T-helper 2 cell (primary cell): Measurements from ENCODE around the gene MEGF9.
"Not testable (repeated sequence)": the region's sequence is repeated elsewhere in the genome, so short reads cannot be mapped to it uniquely, and the experiment has no call there.

Experiments
- DNase-seq, 5 experiments: peaks; one replicate each; pipeline versions ENCODE4 v3.0.0 to v3.0.0-alpha.2; 2012 to 2022

Gene MEGF9

GRCh38 chr9:120570296-120570695 lies 144.0 kb downstream of the MEGF9 start:
- no peak for DNase-seq

GRCh38 chr9:120569556-120569955 lies 144.7 kb downstream of the MEGF9 start:
- no peak for DNase-seq

GRCh38 chr9:120568816-120569215 lies 145.5 kb downstream of the MEGF9 start:
- DNase-seq, result no peak

- no peak for DNase-seq
These were observed 146.4 kb downstream of the MEGF9 start for GRCh38 chr9:120567874-120568273.

- DNase-seq, result no peak
These were observed 147.2 kb downstream of the MEGF9 start for GRCh38 chr9:120567081-120567480.

GRCh38 chr9:120564589-120564988 lies 149.7 kb downstream of the MEGF9 start:
- no peak for DNase-seq

GRCh38 chr9:120562861-120563443 lies 151.3 kb downstream of the MEGF9 start:
- DNase-seq, result no peak

GRCh38 chr9:120561709-120562108 lies 152.6 kb downstream of the MEGF9 start:
- no peak for DNase-seq

GRCh38 chr9:120559546-120559945 lies 154.7 kb downstream of the MEGF9 start:
- DNase-seq, result no peak

GRCh38 chr9:120558454-120558853 lies 155.8 kb downstream of the MEGF9 start:
- DNase-seq, result no peak

- DNase-seq, result no peak
These were observed 157.1 kb downstream of the MEGF9 start for GRCh38 chr9:120557205-120557604.

- no peak for DNase-seq
These were observed 157.5 kb downstream of the MEGF9 start for GRCh38 chr9:120556775-120557174.

- no peak for DNase-seq
These were observed 158.4 kb downstream of the MEGF9 start for GRCh38 chr9:120555839-120556238.

GRCh38 chr9:120552210-120552704 lies 162.0 kb downstream of the MEGF9 start:
- not testable (repeated sequence) for DNase-seq
